Neuronal stem cell (in vitro differentiated cells): ENCODE data around the gene ZNF436.

Source experiments
- DNase-seq: peaks from one replicate; pipeline ENCODE4 v3.0.0-alpha.2; 2013; ENCODE audit warnings: low spot score
- H2AFZ ChIP-seq: one replicate; pipeline ENCODE4 v1.6.1; 2013; ENCODE audit warnings: mild to moderate bottlenecking, low read length, inconsistent platforms
- H2AK5ac ChIP-seq: 2 replicates; pipeline ENCODE4 v1.6.1; 2013; ENCODE audit warnings: low read depth, mild to moderate bottlenecking, inconsistent platforms, low read length, moderate library complexity, mixed read lengths
- H2BK120ac ChIP-seq: 2 replicates; pipeline ENCODE4 v1.6.1; 2013; ENCODE audit warnings: low read depth, mild to moderate bottlenecking, inconsistent platforms, low read length, moderate library complexity, mixed read lengths
- H2BK12ac ChIP-seq: one replicate; pipeline ENCODE4 v1.6.1; 2013; ENCODE audit warnings: low read length, inconsistent platforms
- H2BK15ac ChIP-seq: 2 replicates; pipeline ENCODE4 v1.6.1; 2013; ENCODE audit warnings: mild to moderate bottlenecking, low read length, inconsistent platforms, mixed read lengths
- H2BK5ac ChIP-seq: one replicate; pipeline ENCODE4 v1.6.1; 2013; ENCODE audit warnings: inconsistent platforms, mild to moderate bottlenecking, low read length, moderate library complexity
- H3K14ac ChIP-seq: one replicate; pipeline ENCODE4 v1.6.1; 2013; ENCODE audit warnings: low read length, inconsistent platforms
- H3K18ac ChIP-seq: 2 replicates; pipeline ENCODE4 v1.6.1; 2013; ENCODE audit warnings: low read length, inconsistent platforms
- H3K23ac ChIP-seq: 2 replicates; pipeline ENCODE4 v1.6.1; 2013; ENCODE audit warnings: low read depth, mild to moderate bottlenecking, mixed read lengths, low read length, inconsistent platforms; ENCODE audit not compliant: poor library complexity
- H3K27ac ChIP-seq: replicated peaks from 3 replicates; pipeline ENCODE4 v1.5.1; 2013; ENCODE audit warnings: low read length, inconsistent platforms
- H3K27me3 ChIP-seq, 3 experiments: 2 replicates each; pipeline ENCODE4 v1.6.1; 2013; ENCODE audit warnings: low read length in 3 of 3, mild to moderate bottlenecking in 2 of 3, inconsistent platforms in 1 of 3, low read depth in 1 of 3, mixed read lengths in 1 of 3, moderate library complexity in 1 of 3; ENCODE audit not compliant: control insufficient read depth in 3 of 3, insufficient read depth in 3 of 3
- H3K36me3 ChIP-seq, 2 donors: replicated peaks in 1 of 2; 2 replicates each; pipeline ENCODE4 v1.6.1; 2013; ENCODE audit warnings: low read length in 2 of 2; ENCODE audit not compliant: control insufficient read depth in 2 of 2, insufficient read depth in 2 of 2
- H3K4ac ChIP-seq: 2 replicates; pipeline ENCODE4 v1.6.1; 2013; ENCODE audit warnings: inconsistent platforms, mild to moderate bottlenecking, low read length, moderate library complexity
- H3K4me1 ChIP-seq, 2 donors: 1 replicate in 1 of 2; 2 replicates in 1 of 2; pipeline ENCODE4 v1.6.1; 2013; ENCODE audit warnings: low read length in 2 of 2, low read depth in 1 of 2; ENCODE audit not compliant: control insufficient read depth in 2 of 2, insufficient read depth in 1 of 2
- H3K4me2 ChIP-seq: one replicate; pipeline ENCODE4 v1.6.1; 2013; ENCODE audit warnings: mild to moderate bottlenecking, low read length, inconsistent platforms; ENCODE audit not compliant: insufficient read depth, poor library complexity, severe bottlenecking
- H3K4me3 ChIP-seq, 2 donors: 2 replicates each; pipeline ENCODE4 v1.5.1; 2013; ENCODE audit warnings: low read length in 2 of 2, mild to moderate bottlenecking in 2 of 2, inconsistent platforms in 1 of 2, moderate library complexity in 1 of 2
- H3K79me1 ChIP-seq: one replicate; pipeline ENCODE4 v1.6.1; 2013; ENCODE audit warnings: low read depth, mild to moderate bottlenecking, inconsistent platforms, low read length, moderate library complexity
- H3K9ac ChIP-seq: one replicate; pipeline ENCODE4 v1.6.1; 2013; ENCODE audit warnings: mild to moderate bottlenecking, low read depth, low read length, inconsistent platforms; ENCODE audit not compliant: poor library complexity
- H3K9me3 ChIP-seq, 2 donors: replicated peaks in 1 of 2; 2 replicates each; pipeline versions ENCODE3 to v1.6.1; 2013; ENCODE audit warnings: low read length in 2 of 2, mild to moderate bottlenecking in 2 of 2, inconsistent platforms in 1 of 2, low read depth in 1 of 2, mixed read lengths in 1 of 2, moderate library complexity in 1 of 2; ENCODE audit not compliant: control insufficient read depth in 2 of 2, insufficient read depth in 1 of 2
- H4K8ac ChIP-seq: one replicate; pipeline ENCODE4 v1.6.1; 2013; ENCODE audit warnings: low read depth, mild to moderate bottlenecking, inconsistent platforms, low read length, moderate library complexity
- H4K91ac ChIP-seq: one replicate; pipeline ENCODE4 v1.6.1; 2013; ENCODE audit warnings: low read length, low read depth, mild to moderate bottlenecking, inconsistent platforms; ENCODE audit not compliant: poor library complexity
- WGBS, 2 donors: extraction: QIAGEN DNeasy Blood & Tissue Kit; methylation state at CpG; one replicate each; pipeline ENCODE4 v1.1.7; 2013; ENCODE audit warnings: missing lambda C conversion rate in 2 of 2, mixed read lengths in 1 of 2; ENCODE audit not compliant: insufficient read length in 2 of 2, insufficient replicate concordance in 1 of 2; ENCODE audit errors: extremely low coverage in 2 of 2; 5-methylcytosine and 5-hydroxymethylcytosine counted together

The ZNF436 gene

GRCh38 chr1:23400324-23401114 lies 30.9 kb upstream of the ZNF436 start:
- no CpG with 5 or more reads among the region's 5 CpGs for WGBS, 2 donors

GRCh38 chr1:23399229-23399628 lies 29.6 kb upstream of the ZNF436 start:
- H3K18ac ChIP-seq, result no peak overlapping the region
- no peak overlapping the region for H3K4me2 ChIP-seq
- H3K27ac ChIP-seq, result no peak overlapping the region
- H3K4me3 ChIP-seq, result no peak overlapping the region
- no peaks in the 10 kb centered on the region for H3K36me3 ChIP-seq
- H3K14ac ChIP-seq, result no peak overlapping the region
- no peak overlapping the region for H4K91ac ChIP-seq
- DNase-seq, result no peak
- no peak overlapping the region for H2BK5ac ChIP-seq
- no peak overlapping the region for H3K4ac ChIP-seq
- peaks cover 0 to under 1% of the 10 kb centered on the region in 2 donors for H3K9me3 ChIP-seq
- no peak overlapping the region for H2BK15ac ChIP-seq
- no peak overlapping the region for H2AFZ ChIP-seq
- no peak overlapping the region for H3K9ac ChIP-seq
- H3K23ac ChIP-seq, result no peak overlapping the region
- peaks cover 12 to 18% of the 10 kb centered on the region in 2 donors for H3K4me1 ChIP-seq
- peaks cover 0 to 2% (median 0%) of the 10 kb centered on the region in 3 experiments for H3K27me3 ChIP-seq
- H2BK120ac ChIP-seq, result no peak overlapping the region
- H2BK12ac ChIP-seq, result no peak overlapping the region
- H2AK5ac ChIP-seq, result no peak overlapping the region
- H3K79me1 ChIP-seq, result no peaks in the 10 kb centered on the region
- WGBS, 2 donors, result no CpG with 5 or more reads among the region's 1 CpG
- no peak overlapping the region for H4K8ac ChIP-seq

More at GRCh38 chr1:23400324-23401114, 30.9 kb upstream of the ZNF436 start:
- Histone ChIP-seq H3K4me3 (no peak overlapping the region), H3K79me1 (no peaks in the 10 kb centered on the region), H2BK5ac (no peak overlapping the region), H2AFZ (no peak overlapping the region), H3K4me1 (peaks cover 6 to 8% of the 10 kb centered on the region in 2 donors), H3K36me3 (no peaks in the 10 kb centered on the region), H2BK15ac (no peak overlapping the region), H2AK5ac (peak overlapping the region; percentile 10), H3K14ac (no peak overlapping the region), H3K27ac (no peak overlapping the region), H3K9me3 (no peaks in the 10 kb centered on the region), H3K27me3 (peaks cover 0 to 2% (median 0%) of the 10 kb centered on the region in 3 experiments), H2BK12ac (no peak overlapping the region), H4K8ac (no peak overlapping the region), H2BK120ac (no peak overlapping the region), H3K4me2 (no peak overlapping the region), H3K9ac (no peak overlapping the region), H3K18ac (no peak overlapping the region), H3K23ac (no peak overlapping the region), H4K91ac (no peak overlapping the region), H3K4ac (no peak overlapping the region)
- no peak for DNase-seq

- H2AFZ ChIP-seq, result no peak overlapping the region
- H2BK12ac ChIP-seq, result no peak overlapping the region
- H3K36me3 ChIP-seq, result no peaks in the 10 kb centered on the region
- no peak for DNase-seq
- no peak overlapping the region for H3K27ac ChIP-seq
- no peak overlapping the region for H3K9ac ChIP-seq
- H4K91ac ChIP-seq, result no peak overlapping the region
- no peak overlapping the region for H2BK5ac ChIP-seq
- no peak overlapping the region for H3K4me3 ChIP-seq
- no peak overlapping the region for H2BK120ac ChIP-seq
- no peak overlapping the region for H3K18ac ChIP-seq
- no CpG with 5 or more reads among the region's 7 CpGs for WGBS, 2 donors
- no peaks in the 10 kb centered on the region for H3K79me1 ChIP-seq
- peaks cover 0 to 13% of the 10 kb centered on the region in 2 donors for H3K9me3 ChIP-seq
- peaks cover 0 to 2% (median 0%) of the 10 kb centered on the region in 3 experiments for H3K27me3 ChIP-seq
- H3K14ac ChIP-seq, result no peak overlapping the region
- H3K23ac ChIP-seq, result no peak overlapping the region
- H3K4me1 ChIP-seq, result peaks cover 6 to 12% of the 10 kb centered on the region in 2 donors
- H3K4me2 ChIP-seq, result no peak overlapping the region
- H3K4ac ChIP-seq, result no peak overlapping the region
- H2BK15ac ChIP-seq, result no peak overlapping the region
- H4K8ac ChIP-seq, result no peak overlapping the region
- peak overlapping the region; percentile 91 for H2AK5ac ChIP-seq
Observed at GRCh38 chr1:23397908-23398307, 28.3 kb upstream of the ZNF436 start.

GRCh38 chr1:23396380-23396779 lies 26.7 kb upstream of the ZNF436 start:
- no peak overlapping the region for H3K4me3 ChIP-seq
- H2AK5ac ChIP-seq, result no peak overlapping the region
- no peak for DNase-seq
- no peak overlapping the region for H3K18ac ChIP-seq
- no peak overlapping the region for H2BK15ac ChIP-seq
- no peaks in the 10 kb centered on the region for H3K36me3 ChIP-seq
- H2AFZ ChIP-seq, result no peak overlapping the region
- H4K8ac ChIP-seq, result no peak overlapping the region
- no peak overlapping the region for H2BK12ac ChIP-seq
- H3K79me1 ChIP-seq, result no peaks in the 10 kb centered on the region
- WGBS, 2 donors, result no CpG with 5 or more reads among the region's 2 CpGs
- peaks cover 6 to 10% of the 10 kb centered on the region in 2 donors for H3K4me1 ChIP-seq
- H3K27ac ChIP-seq, result no peak overlapping the region
- H3K9me3 ChIP-seq, result peaks cover 4 to 18% of the 10 kb centered on the region in 2 donors
- no peak overlapping the region for H2BK120ac ChIP-seq
- H3K4ac ChIP-seq, result no peak overlapping the region
- H3K14ac ChIP-seq, result no peak overlapping the region
- no peak overlapping the region for H2BK5ac ChIP-seq
- H3K4me2 ChIP-seq, result no peak overlapping the region
- no peak overlapping the region for H3K9ac ChIP-seq
- no peak overlapping the region for H4K91ac ChIP-seq
- H3K23ac ChIP-seq, result no peak overlapping the region
- peaks cover 0 to 1% (median 0%) of the 10 kb centered on the region in 3 experiments for H3K27me3 ChIP-seq
